HG03103 (cell line): ENCODE data around the gene DRG2.

Source experiments
- ATAC-seq: cut with Tn5 transposase; IDR thresholded peaks from one replicate; pipeline ENCODE4 v1.9.1; 2021; ENCODE audit warnings: low read depth; ENCODE audit not compliant: unreplicated experiment

The DRG2 gene

GRCh38 chr17:18087610-18088491 lies at the start of gene DRG2:
Gene DRG2, plus strand, starts transcription at chr17:18087948. Its CDS starts 76 bp downstream, at chr17:18088024.
- ATAC-seq, result peak; percentile 70

GRCh38 chr17:18038149-18038850 lies 49.4 kb upstream of the DRG2 start:
- ATAC-seq, result no peak

- ATAC-seq, result peak; percentile 81
Observed at GRCh38 chr17:18038861-18039534, 48.8 kb upstream of the DRG2 start, which contains the start of the genes ATPAF2 and GID4. Gene ATPAF2, minus strand, starts transcription at chr17:18039168. Its CDS starts 155 bp downstream, at chr17:18039013. Gene GID4, plus strand, starts transcription at chr17:18039408. Its CDS starts 57 bp downstream, at chr17:18039465.

- peak; percentile 31 for ATAC-seq
Observed at GRCh38 chr17:18039535-18040260, 48.0 kb upstream of the DRG2 start.

GRCh38 chr17:18040261-18040858 lies 47.4 kb upstream of the DRG2 start:
- ATAC-seq, result no peak

GRCh38 chr17:18041776-18042175 lies 46.0 kb upstream of the DRG2 start:
- ATAC-seq, result no peak

GRCh38 chr17:18042983-18043382 lies 44.8 kb upstream of the DRG2 start:
- ATAC-seq, result no peak

- ATAC-seq, result no peak
Observed at GRCh38 chr17:18043491-18043890, 44.3 kb upstream of the DRG2 start.

- ATAC-seq, result no peak
Observed at GRCh38 chr17:18044609-18045008, 43.1 kb upstream of the DRG2 start.

GRCh38 chr17:18045691-18046350 lies 41.9 kb upstream of the DRG2 start:
- ATAC-seq, result no peak

- ATAC-seq, result no peak
Observed at GRCh38 chr17:18055597-18055996, 32.2 kb upstream of the DRG2 start.

- no peak for ATAC-seq
Observed at GRCh38 chr17:18056214-18056613, 31.5 kb upstream of the DRG2 start.

- no peak for ATAC-seq
Observed at GRCh38 chr17:18059283-18059682, 28.5 kb upstream of the DRG2 start.

GRCh38 chr17:18064053-18064452 lies 23.7 kb upstream of the DRG2 start:
- ATAC-seq, result no peak

GRCh38 chr17:18065546-18065945 lies 22.2 kb upstream of the DRG2 start:
- ATAC-seq, result no peak

GRCh38 chr17:18066866-18067265 lies 20.9 kb upstream of the DRG2 start:
- no peak for ATAC-seq

- ATAC-seq, result no peak
Observed at GRCh38 chr17:18069101-18069500, 18.6 kb upstream of the DRG2 start.

GRCh38 chr17:18070861-18071340 lies 16.8 kb upstream of the DRG2 start:
- no peak for ATAC-seq

GRCh38 chr17:18071751-18072150 lies 16.0 kb upstream of the DRG2 start:
- ATAC-seq, result no peak
